GM19467 (cell line): Measurements from ENCODE around the gene TUBB.

Experiments
- ATAC-seq: cut with Tn5 transposase; IDR thresholded peaks from one replicate; pipeline ENCODE4 v1.9.1; 2021; ENCODE audit warnings: mild to moderate bottlenecking, moderate library complexity; ENCODE audit not compliant: unreplicated experiment

TUBB gene

GRCh38 chr6:30732237-30732943 lies 12.2 kb downstream of the TUBB start:
- no peak for ATAC-seq

- no peak for ATAC-seq
These were observed 15.6 kb downstream of the TUBB start for GRCh38 chr6:30735668-30736314.

- ATAC-seq, result no peak
These were observed 18.4 kb downstream of the TUBB start for GRCh38 chr6:30738532-30738931.

GRCh38 chr6:30740540-30740870 lies 20.4 kb downstream of the TUBB start:
- ATAC-seq, result no peak

- ATAC-seq, result no peak
These were observed 21.1 kb downstream of the TUBB start for GRCh38 chr6:30741063-30741779.

- ATAC-seq, result no peak
These were observed 21.7 kb downstream of the TUBB start for GRCh38 chr6:30741789-30742315.

- ATAC-seq, result peak; percentile 70
These were observed 22.4 kb downstream of the TUBB start, which contains the start of gene FLOT1 for GRCh38 chr6:30742316-30743098. TSS of gene FLOT1 (minus strand) at chr6:30742687. CDS start at chr6:30742189, 498 bp downstream.

GRCh38 chr6:30743099-30744053 lies 23.2 kb downstream of the TUBB start:
- ATAC-seq, result no peak

- ATAC-seq, result no peak
These were observed 24.1 kb downstream of the TUBB start, which contains the start of gene IER3 for GRCh38 chr6:30744054-30744805. TSS of gene IER3 (minus strand) at chr6:30744547. CDS start at chr6:30744518, 29 bp downstream.

GRCh38 chr6:30747300-30747687 lies 27.1 kb downstream of the TUBB start:
- no peak for ATAC-seq

GRCh38 chr6:30747902-30748769 lies 28.0 kb downstream of the TUBB start:
- no peak for ATAC-seq

GRCh38 chr6:30748851-30749540 lies 28.8 kb downstream of the TUBB start:
- ATAC-seq, result no peak

GRCh38 chr6:30749554-30750378 lies 29.6 kb downstream of the TUBB start:
- no peak for ATAC-seq

- no peak for ATAC-seq
These were observed 30.2 kb downstream of the TUBB start for GRCh38 chr6:30750379-30750668.

GRCh38 chr6:30752157-30752927 lies 32.2 kb downstream of the TUBB start:
- ATAC-seq, result no peak

- ATAC-seq, result no peak
These were observed 34.5 kb downstream of the TUBB start for GRCh38 chr6:30754631-30755030.
